Activated naive CD8-positive, alpha-beta T cell treated with anti-CD3 and anti-CD28 coated beads, Interleukin-2, amount 50 U/mL, for 24 hours (primary cell): ENCODE data around the gene PPP1R1B.
"Not testable (repeated sequence)": the region's sequence is repeated elsewhere in the genome, so short reads cannot be mapped to it uniquely, and the experiment has no call there.

ENCODE experiments used
- ATAC-seq: fragments of 150-1000 bp; cut with Tn5 transposase; one replicate; pipeline ENCODE4 v1.10.0; 2021
- DNase-seq: peaks from one replicate; pipeline ENCODE4 v3.0.0; 2021
- H3K27ac Mint-ChIP-seq: one replicate; pipeline ENCODE4 v1.8.0; 2021; ENCODE audit warnings: mild to moderate bottlenecking, mixed read lengths
- H3K27me3 Mint-ChIP-seq: one replicate; pipeline ENCODE4 v1.8.0; 2021; ENCODE audit warnings: mixed read lengths
- H3K36me3 Mint-ChIP-seq: one replicate; pipeline ENCODE4 v1.8.0; 2021; ENCODE audit warnings: low read depth, mixed read lengths
- H3K4me1 Mint-ChIP-seq: one replicate; pipeline ENCODE4 v1.8.0; 2021; ENCODE audit warnings: mixed read lengths
- H3K4me3 Mint-ChIP-seq: one replicate; pipeline ENCODE4 v1.8.0; 2021; ENCODE audit warnings: mild to moderate bottlenecking, moderate library complexity, mixed read lengths
- H3K9me3 Mint-ChIP-seq: one replicate; pipeline ENCODE4 v1.8.0; 2021; ENCODE audit warnings: mixed read lengths

PPP1R1B gene

GRCh38 chr17:39626171-39627046, at the start of gene PPP1R1B:
Gene PPP1R1B (plus strand): TSS chr17:39626952. CDS start chr17:39627393, 441 bp downstream.
- Mint-ChIP-seq H3K9me3 (no peaks in the 10 kb centered on the region), H3K27ac (no peak within 1 kb of the TSS), H3K4me3 (peak within 1 kb of the TSS; percentile 45), H3K27me3 (peaks cover 37% of the 10 kb centered on the region), H3K4me1 (peaks cover 23% of the 10 kb centered on the region), H3K36me3 (no peaks in the 10 kb centered on the region)
- ATAC-seq (no peak), DNase-seq (peak; percentile 32)

DNA sequence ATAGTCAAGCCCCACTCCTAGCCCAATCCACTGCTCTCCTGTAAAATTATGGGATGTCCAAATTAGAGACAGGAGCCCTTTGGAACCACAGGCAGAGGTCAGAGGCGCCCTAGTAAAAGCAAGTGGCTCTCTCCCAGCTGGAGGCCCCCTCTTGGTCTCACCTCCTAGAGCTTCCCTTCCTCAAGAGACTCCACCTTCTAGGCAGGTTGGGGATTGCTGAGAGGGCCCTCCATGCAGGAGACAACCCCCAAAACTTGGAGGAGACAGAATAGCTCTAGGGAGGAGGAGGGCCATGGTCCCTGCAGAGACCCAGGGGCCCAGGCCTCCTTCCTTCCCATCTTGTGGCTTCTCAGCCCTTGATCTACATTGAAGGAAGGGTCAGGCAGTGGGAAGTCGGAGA, 48.5 kb upstream of the PPP1R1B start:
- H3K27me3 Mint-ChIP-seq: peaks cover 11% of the 10 kb centered on the region
- H3K4me1 Mint-ChIP-seq: peaks cover 4% of the 10 kb centered on the region
- H3K9me3 Mint-ChIP-seq: no peaks in the 10 kb centered on the region
- no peak overlapping the region for H3K4me3 Mint-ChIP-seq
- no peaks in the 10 kb centered on the region for H3K36me3 Mint-ChIP-seq
- no peak overlapping the region for H3K27ac Mint-ChIP-seq
- ATAC-seq (no peak), DNase-seq (no peak)

DNA sequence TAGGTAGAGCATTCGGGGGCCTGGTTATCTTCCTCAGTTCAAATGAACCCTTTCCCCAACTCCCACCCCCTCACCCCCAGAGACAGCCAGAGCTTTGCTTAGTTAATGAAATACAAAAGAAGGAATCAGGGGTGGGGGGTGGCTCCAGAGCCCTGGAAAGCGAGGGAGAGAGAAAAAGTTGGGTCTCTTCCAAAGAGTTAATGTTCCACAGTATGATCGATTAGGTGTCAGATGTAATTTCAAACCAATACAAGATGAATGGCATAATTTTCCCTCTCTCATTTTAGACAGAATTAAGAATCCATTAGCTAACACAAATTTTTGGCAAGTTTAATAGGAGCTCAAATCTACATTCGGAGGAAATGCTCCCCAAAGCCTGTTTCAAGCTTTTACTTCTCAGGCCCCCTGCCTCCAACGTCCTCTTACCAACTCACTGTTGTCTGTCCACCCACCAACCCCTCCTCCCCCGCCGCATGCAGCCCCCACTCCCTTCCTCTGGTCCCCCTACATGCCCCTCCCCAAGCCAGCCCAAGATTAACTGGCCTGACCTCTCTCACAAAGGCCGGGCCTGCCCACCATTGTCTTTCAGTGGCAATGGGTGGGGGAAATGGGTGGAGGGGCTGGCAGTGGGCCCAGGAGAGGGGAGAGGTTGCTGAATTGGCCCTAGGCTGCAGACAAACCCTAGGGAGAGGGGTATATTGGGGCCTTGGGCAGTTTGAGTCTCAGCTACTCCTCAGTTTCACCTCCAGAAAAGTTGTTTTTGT, 47.3 kb upstream of the PPP1R1B start:
- Mint-ChIP-seq H3K27ac (no peak overlapping the region), H3K4me3 (no peak overlapping the region), H3K9me3 (no peaks in the 10 kb centered on the region), H3K36me3 (no peaks in the 10 kb centered on the region), H3K4me1 (no peaks in the 10 kb centered on the region), H3K27me3 (peaks cover 10% of the 10 kb centered on the region)
- no peak for ATAC-seq
- DNase-seq: no peak

- Mint-ChIP-seq H3K9me3 (no peaks in the 10 kb centered on the region), H3K36me3 (no peaks in the 10 kb centered on the region), H3K27ac (no peak overlapping the region), H3K4me3 (no peak overlapping the region), H3K27me3 (peaks cover 5% of the 10 kb centered on the region), H3K4me1 (no peaks in the 10 kb centered on the region)
- ATAC-seq (no peak), DNase-seq (no peak)
Measured at GRCh38 chr17:39580082-39580468, 46.7 kb upstream of the PPP1R1B start.

DNA sequence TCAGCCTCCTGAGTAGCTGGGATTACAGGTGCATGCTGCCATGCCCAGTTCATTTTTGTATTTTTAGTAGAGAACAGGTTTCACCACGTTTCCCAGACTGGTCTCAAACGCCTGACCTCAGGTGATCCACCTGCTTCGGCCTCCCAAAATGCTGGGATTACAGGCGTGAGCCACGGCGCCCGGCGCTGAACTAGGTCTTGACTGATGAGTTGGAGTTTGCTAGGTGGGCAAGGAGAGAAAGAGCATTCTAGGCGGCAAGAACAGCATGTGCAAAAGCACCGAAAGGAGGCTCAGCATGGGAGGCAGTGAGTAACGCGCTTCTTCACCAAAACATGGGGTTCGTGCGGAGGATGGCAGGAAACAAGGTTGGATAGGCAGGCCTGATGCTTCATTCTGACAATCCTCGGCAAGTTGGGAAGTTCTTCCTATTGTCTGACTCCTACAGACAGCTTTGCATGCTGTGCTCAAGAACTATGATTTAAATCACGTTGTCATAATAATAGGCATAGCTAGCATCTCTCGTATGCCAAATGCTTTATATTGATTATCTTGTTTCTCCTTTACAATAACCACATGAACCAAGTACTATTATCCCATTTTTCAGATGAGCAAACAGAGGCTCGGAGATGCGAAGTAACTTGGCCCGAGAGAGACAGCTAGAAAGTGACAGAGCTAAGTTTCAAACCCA, 45.5 kb upstream of the PPP1R1B start:
- peaks cover 3% of the 10 kb centered on the region for H3K27me3 Mint-ChIP-seq
- H3K4me3 Mint-ChIP-seq: no peak overlapping the region
- no peak for ATAC-seq
- no peaks in the 10 kb centered on the region for H3K36me3 Mint-ChIP-seq
- no peaks in the 10 kb centered on the region for H3K4me1 Mint-ChIP-seq
- no peak for DNase-seq
- H3K9me3 Mint-ChIP-seq: no peaks in the 10 kb centered on the region
- no peak overlapping the region for H3K27ac Mint-ChIP-seq

- DNase-seq: no peak
- no peak for ATAC-seq
- Mint-ChIP-seq H3K4me3 (no peak overlapping the region), H3K27me3 (peaks cover 3% of the 10 kb centered on the region), H3K4me1 (no peaks in the 10 kb centered on the region), H3K27ac (no peak overlapping the region), H3K36me3 (no peaks in the 10 kb centered on the region), H3K9me3 (no peaks in the 10 kb centered on the region)
Measured at GRCh38 chr17:39581759-39582085, 45.0 kb upstream of the PPP1R1B start.

DNA sequence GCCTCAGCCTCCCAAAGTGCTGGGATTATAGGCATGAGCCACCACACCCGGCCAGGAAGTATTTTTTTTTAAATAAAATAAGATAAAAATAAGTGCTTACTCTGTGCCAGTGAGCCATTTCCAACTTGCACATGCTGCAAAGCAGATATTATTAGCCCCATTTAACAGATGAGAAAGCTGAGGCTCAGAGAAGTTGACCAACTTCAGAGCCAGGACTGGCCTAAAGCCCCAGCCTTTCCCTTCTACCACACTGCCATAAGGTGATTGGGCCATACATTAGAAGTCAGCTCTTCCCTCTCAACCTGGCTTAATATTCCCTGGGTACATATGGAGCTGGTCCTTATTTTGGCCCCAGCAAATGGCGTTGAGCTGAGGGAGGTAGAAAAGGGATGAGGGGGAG, 44.1 kb upstream of the PPP1R1B start:
- peaks cover 6% of the 10 kb centered on the region for H3K27me3 Mint-ChIP-seq
- H3K27ac Mint-ChIP-seq: no peak overlapping the region
- DNase-seq (no peak), ATAC-seq (no peak)
- H3K36me3 Mint-ChIP-seq: no peaks in the 10 kb centered on the region
- no peaks in the 10 kb centered on the region for H3K4me1 Mint-ChIP-seq
- H3K9me3 Mint-ChIP-seq: no peaks in the 10 kb centered on the region
- no peak overlapping the region for H3K4me3 Mint-ChIP-seq

GRCh38 chr17:39590180-39590579, 36.6 kb upstream of the PPP1R1B start:
- H3K4me1 Mint-ChIP-seq, H3K27ac Mint-ChIP-seq, H3K36me3 Mint-ChIP-seq, DNase-seq, H3K9me3 Mint-ChIP-seq, ATAC-seq, H3K4me3 Mint-ChIP-seq: not testable (repeated sequence)
- peaks cover 45% of the 10 kb centered on the region for H3K27me3 Mint-ChIP-seq

DNA sequence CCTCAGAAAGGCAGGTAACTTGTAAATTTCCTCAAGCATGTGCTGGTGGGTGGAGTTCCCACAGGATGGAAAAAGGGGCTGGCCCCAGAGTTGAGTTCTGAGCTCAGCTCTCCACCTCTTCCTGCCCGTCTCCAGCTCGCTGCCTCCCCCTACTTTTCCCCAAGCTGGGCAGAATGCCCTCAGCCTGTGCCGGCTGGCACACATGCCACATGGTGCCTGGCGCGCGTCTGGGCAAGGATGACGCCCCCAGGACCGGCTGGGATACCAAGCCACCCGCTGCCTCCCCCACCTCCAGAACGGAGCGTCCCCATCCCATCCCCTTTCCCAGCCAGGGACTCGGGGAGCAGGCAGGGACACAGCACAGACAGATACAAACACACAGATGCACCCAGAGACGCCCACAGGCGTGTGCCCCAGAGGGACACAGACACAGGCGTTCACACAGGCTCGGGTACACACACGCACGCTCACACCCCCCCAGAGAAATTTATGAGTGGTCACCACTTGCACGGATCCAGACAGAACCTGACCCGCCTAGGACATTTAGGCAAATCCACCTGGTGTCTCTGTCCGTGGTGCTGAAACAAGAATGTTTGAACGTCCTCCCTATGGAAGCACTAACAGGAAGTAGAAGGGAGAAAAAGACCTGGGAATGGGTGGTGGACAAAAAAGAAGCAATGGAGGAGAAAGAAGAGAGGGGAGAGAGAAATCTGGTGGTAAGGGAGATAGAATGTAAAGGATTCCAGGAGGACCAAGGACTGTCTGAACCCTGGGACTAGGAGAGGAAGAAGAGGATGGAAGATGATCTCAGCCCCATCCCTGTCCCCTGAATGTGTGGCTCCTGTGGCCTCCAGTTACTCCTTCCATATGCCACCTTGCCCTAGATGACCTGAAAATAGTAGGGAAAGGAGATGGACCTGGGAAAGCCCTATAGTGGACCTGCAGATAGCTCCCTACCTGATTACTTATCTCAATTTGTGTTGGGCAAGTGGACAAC, 34.5 kb upstream of the PPP1R1B start:
- Mint-ChIP-seq H3K36me3 (peaks cover 3% of the 10 kb centered on the region), H3K4me3 (no peak overlapping the region), H3K9me3 (no peaks in the 10 kb centered on the region), H3K27ac (no peak overlapping the region), H3K4me1 (peaks cover 7% of the 10 kb centered on the region), H3K27me3 (peaks cover 62% of the 10 kb centered on the region)
- no peak for DNase-seq
- ATAC-seq: no peak

- Mint-ChIP-seq H3K9me3 (no peaks in the 10 kb centered on the region), H3K36me3 (peaks cover 3% of the 10 kb centered on the region), H3K4me3 (no peak overlapping the region), H3K27ac (no peak overlapping the region), H3K4me1 (peaks cover 14% of the 10 kb centered on the region), H3K27me3 (peaks cover 72% of the 10 kb centered on the region)
- DNase-seq (no peak), ATAC-seq (no peak)
Measured at GRCh38 chr17:39593371-39593770, 33.4 kb upstream of the PPP1R1B start.

DNA sequence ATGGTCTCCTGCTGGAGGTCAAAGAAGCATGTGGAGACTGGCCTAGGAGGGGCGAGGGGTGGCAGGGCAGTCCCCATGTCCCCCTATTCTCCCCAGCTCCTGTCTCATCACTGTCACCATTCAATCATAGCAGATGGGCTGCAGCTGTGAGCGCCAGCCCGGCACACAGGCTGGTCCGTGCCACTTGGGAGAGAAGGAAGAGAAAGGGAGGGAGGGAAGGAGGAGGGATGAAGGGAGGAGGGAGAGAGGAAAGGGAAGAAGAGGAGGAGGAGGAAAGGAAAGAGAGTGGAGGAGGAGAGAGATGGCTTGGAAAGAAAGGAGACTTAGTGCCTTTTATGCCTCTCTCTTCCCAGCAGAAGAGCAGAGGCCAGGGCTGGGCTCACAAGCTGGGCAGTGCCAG, 31.5 kb upstream of the PPP1R1B start:
- Mint-ChIP-seq H3K4me1 (peaks cover 14% of the 10 kb centered on the region), H3K27me3 (peaks cover 84% of the 10 kb centered on the region), H3K4me3 (no peak overlapping the region), H3K36me3 (peaks cover 3% of the 10 kb centered on the region), H3K27ac (no peak overlapping the region), H3K9me3 (no peaks in the 10 kb centered on the region)
- ATAC-seq: no peak
- DNase-seq: no peak

GRCh38 chr17:39595928-39596510, 30.7 kb upstream of the PPP1R1B start:
- no peak overlapping the region for H3K4me3 Mint-ChIP-seq
- H3K4me1 Mint-ChIP-seq: peaks cover 14% of the 10 kb centered on the region
- H3K36me3 Mint-ChIP-seq: peaks cover 3% of the 10 kb centered on the region
- no peaks in the 10 kb centered on the region for H3K9me3 Mint-ChIP-seq
- ATAC-seq (no peak), DNase-seq (no peak)
- H3K27me3 Mint-ChIP-seq: peaks cover 91% of the 10 kb centered on the region
- H3K27ac Mint-ChIP-seq: no peak overlapping the region

DNA sequence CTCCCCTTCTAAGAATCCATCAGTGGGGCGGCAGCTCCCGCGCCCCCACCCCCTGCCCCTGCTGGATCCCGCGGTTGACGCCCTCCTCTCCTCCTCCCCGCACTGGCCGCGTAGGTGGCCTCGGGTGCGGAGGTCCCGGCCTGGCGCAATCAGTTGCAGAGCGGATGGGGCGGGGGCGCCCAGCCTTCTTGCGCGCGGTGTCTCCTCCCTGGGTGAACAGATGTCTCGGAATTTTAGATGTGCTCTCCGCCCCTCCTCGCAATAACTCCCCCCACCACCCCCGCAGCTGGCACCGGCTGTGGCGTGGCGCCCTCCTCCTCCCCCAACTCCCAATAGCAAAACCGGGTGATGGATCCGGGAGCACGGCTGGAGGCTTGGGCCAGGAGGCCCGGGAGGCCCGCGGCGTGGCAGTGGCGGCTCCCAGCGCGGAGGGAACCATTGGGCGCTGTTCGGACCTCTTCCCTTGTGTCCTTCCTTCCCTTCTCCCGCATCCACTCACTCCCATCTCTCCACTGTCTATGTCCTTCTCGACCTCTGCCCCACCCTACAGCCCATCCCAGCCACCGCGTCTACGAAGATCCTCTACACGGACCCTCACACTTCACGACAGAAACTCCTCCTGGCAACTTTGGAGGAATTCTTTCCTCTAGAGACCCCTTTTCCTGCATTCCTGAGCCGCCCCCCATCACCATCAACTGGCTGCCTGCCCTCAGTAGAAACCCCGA, 30.0 kb upstream of the PPP1R1B start:
- Mint-ChIP-seq H3K36me3 (peaks cover 3% of the 10 kb centered on the region), H3K27me3 (peaks cover 92% of the 10 kb centered on the region), H3K9me3 (no peaks in the 10 kb centered on the region), H3K4me3 (no peak overlapping the region), H3K27ac (no peak overlapping the region), H3K4me1 (peaks cover 14% of the 10 kb centered on the region)
- DNase-seq: no peak
- ATAC-seq: no peak
